Astrocyte (in vitro differentiated cells and primary cell): ENCODE data around the gene LRRIQ1. TPM values are rescaled to one million over a fixed set of nuclear protein-coding genes. Genes with fewer than 3 reads are reported as not detected.

Experiments
- total RNA-seq: library from RNA; stranded (reverse); gene quantifications from 2 replicates; pipeline ENCODE4 v1.2.1, GENCODE V29; 2021

The LRRIQ1 gene
- total RNA-seq, 1 donor from 2014 or later, result 1.9 TPM

Other genes starting within 250 kb of the LRRIQ1 start
- 14.0 and 16.7 TPM in 2 replicates for gene SLC6A15, start 123.6 kb upstream of the LRRIQ1 start, total RNA-seq
- gene TSPAN19, start 74 bp upstream of the LRRIQ1 start, total RNA-seq, result not detected in 2 replicates
- 1.4 and 1.9 TPM in 2 replicates for gene ALX1, start 243.9 kb downstream of the LRRIQ1 start, total RNA-seq